Transverse colon (tissue), 3 donors: Measurements from ENCODE around the gene SEPTIN2.
"Not testable (repeated sequence)": the region's sequence is repeated elsewhere in the genome, so short reads cannot be mapped to it uniquely, and the experiment has no call there.

Source experiments
- EP300 ChIP-seq: sonication (generic); formaldehyde crosslinking; IDR thresholded peaks from one replicate; pipeline ENCODE4 v1.6.1; 2017; ENCODE audit warnings: antibody characterized with exemption, low read depth
- TF ChIP-seq, protein P1 (sequence below), 5 experiments: fragments of 200-600 bp in 3 of 5; fragments of 450-650 bp in 2 of 5; sonication (generic) in 3 of 5; IDR thresholded peaks; 1 replicate in 2 of 5; 2 replicates in 3 of 5; pipeline ENCODE4 v1.5.1; 2016 to 2017; ENCODE audit warnings: antibody characterized with exemption in 5 of 5, inconsistent platforms in 3 of 5, mild to moderate bottlenecking in 2 of 5, moderate library complexity in 1 of 5

DNA sequence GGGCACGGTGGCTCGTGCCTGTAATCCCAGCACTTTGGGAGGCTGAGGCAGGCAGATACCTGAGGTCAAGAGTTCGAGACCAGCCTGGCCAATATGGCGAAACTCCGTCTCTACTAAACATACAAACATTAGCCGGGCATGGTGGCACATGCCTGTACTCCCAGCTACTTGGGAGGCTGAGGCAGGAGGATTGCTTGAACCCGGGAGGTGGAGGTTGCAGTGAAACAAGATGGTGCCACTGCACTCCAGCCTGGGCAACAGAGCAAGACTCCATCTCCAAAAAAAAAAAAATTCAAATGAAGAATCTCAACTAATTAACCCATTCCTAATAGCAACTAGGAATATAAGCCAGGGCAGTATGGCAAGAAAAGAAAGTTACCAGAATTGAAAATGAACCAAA lies 37.4 kb upstream of the SEPTIN2 start:
- TF ChIP-seq, protein P1, sequence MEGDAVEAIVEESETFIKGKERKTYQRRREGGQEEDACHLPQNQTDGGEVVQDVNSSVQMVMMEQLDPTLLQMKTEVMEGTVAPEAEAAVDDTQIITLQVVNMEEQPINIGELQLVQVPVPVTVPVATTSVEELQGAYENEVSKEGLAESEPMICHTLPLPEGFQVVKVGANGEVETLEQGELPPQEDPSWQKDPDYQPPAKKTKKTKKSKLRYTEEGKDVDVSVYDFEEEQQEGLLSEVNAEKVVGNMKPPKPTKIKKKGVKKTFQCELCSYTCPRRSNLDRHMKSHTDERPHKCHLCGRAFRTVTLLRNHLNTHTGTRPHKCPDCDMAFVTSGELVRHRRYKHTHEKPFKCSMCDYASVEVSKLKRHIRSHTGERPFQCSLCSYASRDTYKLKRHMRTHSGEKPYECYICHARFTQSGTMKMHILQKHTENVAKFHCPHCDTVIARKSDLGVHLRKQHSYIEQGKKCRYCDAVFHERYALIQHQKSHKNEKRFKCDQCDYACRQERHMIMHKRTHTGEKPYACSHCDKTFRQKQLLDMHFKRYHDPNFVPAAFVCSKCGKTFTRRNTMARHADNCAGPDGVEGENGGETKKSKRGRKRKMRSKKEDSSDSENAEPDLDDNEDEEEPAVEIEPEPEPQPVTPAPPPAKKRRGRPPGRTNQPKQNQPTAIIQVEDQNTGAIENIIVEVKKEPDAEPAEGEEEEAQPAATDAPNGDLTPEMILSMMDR (IDR thresholded peaks at IDR 0.05): not testable (repeated sequence)
- not testable (repeated sequence) for TF ChIP-seq EP300
